Lower lobe of right lung (tissue), 2 donors: ENCODE results near the gene IQCK. TPM values are rescaled to one million over a fixed set of nuclear protein-coding genes. Genes with fewer than 3 reads are reported as not detected.

Source experiments
- ATAC-seq, 2 donors: fragments of 200-7000 bp; cut with Tn5 transposase; one replicate each; pipeline ENCODE4 v1.9.1; 2020 to 2022; ENCODE audit warnings: mild to moderate bottlenecking in 2 of 2, moderate library complexity in 2 of 2
- DNase-seq: peaks from one replicate; pipeline ENCODE4 v3.0.0-alpha.2; 2020
- H3K27ac ChIP-seq: fragments of 200-600 bp; one replicate; pipeline ENCODE4 v1.8.0; 2022
- H3K27me3 ChIP-seq: fragments of 200-600 bp; one replicate; pipeline ENCODE4 v1.8.0; 2022; ENCODE audit warnings: low read depth
- H3K36me3 ChIP-seq: fragments of 200-600 bp; one replicate; pipeline ENCODE4 v1.8.0; 2022; ENCODE audit warnings: mild to moderate bottlenecking
- H3K4me1 ChIP-seq: fragments of 200-600 bp; one replicate; pipeline ENCODE4 v1.8.0; 2022
- H3K4me3 ChIP-seq: fragments of 200-600 bp; one replicate; pipeline ENCODE4 v1.8.0; 2022; ENCODE audit warnings: mild to moderate bottlenecking
- H3K9me3 ChIP-seq: fragments of 200-600 bp; one replicate; pipeline ENCODE4 v1.8.0; 2022
- CTCF ChIP-seq: fragments of 200-600 bp; IDR thresholded peaks from one replicate; pipeline ENCODE4 v1.8.0; 2022; ENCODE audit warnings: antibody characterized with exemption, mild to moderate bottlenecking
- intact Hi-C: fragments of 100-400 bp; cut with DNase I; formaldehyde crosslinking; loops from one replicate; pipeline ENCODE4 v1.11.0; 2022
- total RNA-seq: library from RNA; stranded (reverse); fragmentation: NEBNext Ultra II Directional; extraction: Animal tissue kit (Norgen Biotek cat#: 25700); gene quantifications from one replicate; pipeline ENCODE4 v1.2.1, GENCODE V29; 2021
- donor health status: DM: no; HTN: yes; CAD: no; lungs with severe emphysema.

Gene IQCK
- total RNA-seq, 1 donor from 2014 or later, result 14.1 TPM

- no peak overlapping the region for H3K4me3 ChIP-seq
- H3K9me3 ChIP-seq, result peaks cover 5% of the 10 kb centered on the region
- H3K27me3 ChIP-seq, result no peaks in the 10 kb centered on the region
- ATAC-seq, result no peak
- intact Hi-C loops, result no loop called here
- no peak for TF ChIP-seq CTCF
- DNase-seq, result no peak
- H3K36me3 ChIP-seq, result peaks cover 49% of the 10 kb centered on the region
- H3K4me1 ChIP-seq, result no peaks in the 10 kb centered on the region
- no peak overlapping the region for H3K27ac ChIP-seq
Observed at GRCh38 chr16:19680881-19681340, 37.2 kb upstream of the IQCK start.

- no peak for TF ChIP-seq CTCF
- DNase-seq (no peak), ATAC-seq (no peak)
- H3K27ac ChIP-seq, result no peak overlapping the region
- peaks cover 57% of the 10 kb centered on the region for H3K36me3 ChIP-seq
- peaks cover 5% of the 10 kb centered on the region for H3K9me3 ChIP-seq
- no peaks in the 10 kb centered on the region for H3K4me1 ChIP-seq
- no peak overlapping the region for H3K4me3 ChIP-seq
- intact Hi-C loops, result no loop called here
- no peaks in the 10 kb centered on the region for H3K27me3 ChIP-seq
Observed at GRCh38 chr16:19681637-19682036, 36.4 kb upstream of the IQCK start.

GRCh38 chr16:19683453-19684236 is 34.4 kb upstream of the IQCK start:
- Histone ChIP-seq H3K9me3 (peaks cover 5% of the 10 kb centered on the region), H3K4me3 (no peak overlapping the region), H3K27ac (no peak overlapping the region), H3K36me3 (peaks cover 65% of the 10 kb centered on the region), H3K4me1 (no peaks in the 10 kb centered on the region), H3K27me3 (no peaks in the 10 kb centered on the region)
- intact Hi-C loops, result no loop called here
- ATAC-seq (no peak), DNase-seq (no peak)
- no peak for TF ChIP-seq CTCF

- DNase-seq (no peak), ATAC-seq (no peak)
- no peak for TF ChIP-seq CTCF
- Histone ChIP-seq H3K36me3 (peaks cover 67% of the 10 kb centered on the region), H3K4me3 (no peak overlapping the region), H3K4me1 (peaks cover 8% of the 10 kb centered on the region), H3K27me3 (no peaks in the 10 kb centered on the region), H3K9me3 (peaks cover 5% of the 10 kb centered on the region), H3K27ac (no peak overlapping the region)
- intact Hi-C loops, result no loop called here
Observed at GRCh38 chr16:19685176-19685575, 32.9 kb upstream of the IQCK start.

- no peak overlapping the region for H3K27ac ChIP-seq
- DNase-seq (no peak), ATAC-seq (no peak)
- peaks cover 5% of the 10 kb centered on the region for H3K9me3 ChIP-seq
- H3K4me3 ChIP-seq, result no peak overlapping the region
- no peaks in the 10 kb centered on the region for H3K27me3 ChIP-seq
- H3K36me3 ChIP-seq, result peaks cover 77% of the 10 kb centered on the region
- TF ChIP-seq CTCF, result no peak
- intact Hi-C loops, result no loop called here
- peaks cover 20% of the 10 kb centered on the region for H3K4me1 ChIP-seq
Observed at GRCh38 chr16:19687279-19687678, 30.8 kb upstream of the IQCK start.
